Measurements from ENCODE around the gene SPCS3. TPM values are rescaled to one million over a fixed set of nuclear protein-coding genes. Genes with fewer than 3 reads are reported as not detected.
A peak's percentile ranks its signal among the peaks of the same experiment; 100 is the strongest.

SPCS3 gene
- total RNA-seq, 2 donors from 2014 or later = 79.1 to 87.2 TPM

- Histone ChIP-seq H3K36me3 (replicated peaks in 1 of 2; ENCODE audit: insufficient read depth in 1 of 2, low read depth in 2 of 2) (no peaks in the 10 kb centered on the region), H3K27me3 (no peaks in the 10 kb centered on the region), H3K4me3 (peak overlapping the region in 1 of 2 donors; percentile 83), H3K4me1 (peaks cover 5% of the 10 kb centered on the region), H3K9me3 (no peaks in the 10 kb centered on the region), H3K27ac (peak overlapping the region; percentile 84 to 100 (median 97))
- DNase-seq = no peak
- intact Hi-C loops (cut with DNase I) = loop anchor here (10.0 kb wide), 1 partner anchor 114 kb away; no protein-coding TSS in a partner anchor
- TF ChIP-seq POLR2A (IDR thresholded peaks at IDR 0.05) (no peak), CTCF (IDR thresholded peaks at IDR 0.05) (no peak)
- peak; percentile 5 for ATAC-seq
- 1 to 2% methylated on average over 13 of the region's 13 CpGs for WGBS, 2 donors
Observed at GRCh38 chr4:176319151-176319703, 539 bp upstream of the SPCS3 start.

DNA sequence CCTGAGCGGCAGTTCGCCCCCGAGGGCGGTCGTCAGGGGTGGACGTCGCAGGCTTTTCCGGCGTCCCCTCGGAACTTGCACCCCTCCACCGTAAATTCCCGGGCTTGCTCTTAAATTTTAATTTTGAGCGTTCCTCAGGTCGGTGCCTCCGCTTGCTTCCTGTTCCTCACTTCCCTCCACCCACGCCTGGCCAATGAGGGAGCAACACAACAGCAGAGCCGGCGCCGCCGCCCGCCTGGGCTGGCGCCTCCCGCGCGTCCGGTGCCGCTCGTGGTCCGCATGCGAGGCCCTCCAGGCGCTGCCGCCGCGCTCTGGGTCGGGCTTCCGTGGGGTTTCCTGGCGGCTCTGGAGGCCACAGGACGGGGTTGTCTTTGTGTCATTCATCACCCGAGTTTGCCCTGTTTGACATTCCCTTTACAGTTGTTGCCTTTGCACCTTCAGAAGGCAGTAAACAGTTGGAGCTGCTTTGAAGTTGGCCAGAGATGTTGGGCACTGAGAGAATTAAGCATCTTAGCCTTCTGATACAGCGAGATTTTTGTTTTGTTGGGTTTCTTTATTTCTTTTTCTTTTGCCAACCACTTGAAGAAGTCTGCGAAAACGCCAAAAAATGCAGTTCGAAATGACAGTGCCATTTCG, 692 bp downstream of the SPCS3 start:
- intact Hi-C loops (cut with DNase I) = no loop called here
- TF ChIP-seq POLR2A (IDR thresholded peaks at IDR 0.05) = peak; percentile 67 to 75 (median 75)
- no peak for TF ChIP-seq CTCF (IDR thresholded peaks at IDR 0.05)
- H3K4me1 ChIP-seq = peaks cover 18% of the 10 kb centered on the region
- H3K27me3 ChIP-seq = no peaks in the 10 kb centered on the region
- H3K9me3 ChIP-seq = no peaks in the 10 kb centered on the region
- peak overlapping the region; percentile 84 to 100 (median 97) for H3K27ac ChIP-seq
- ATAC-seq (peak; percentile 89), DNase-seq (peak; percentile 91 to 93 (median 92))
- 0 to 1% methylated on average over 31 to 44 of the region's 44 CpGs for WGBS, 2 donors
- H3K4me3 ChIP-seq = peak overlapping the region; percentile 83
- no peaks in the 10 kb centered on the region for H3K36me3 ChIP-seq (replicated peaks in 1 of 2; ENCODE audit: insufficient read depth in 1 of 2, low read depth in 2 of 2)

DNA sequence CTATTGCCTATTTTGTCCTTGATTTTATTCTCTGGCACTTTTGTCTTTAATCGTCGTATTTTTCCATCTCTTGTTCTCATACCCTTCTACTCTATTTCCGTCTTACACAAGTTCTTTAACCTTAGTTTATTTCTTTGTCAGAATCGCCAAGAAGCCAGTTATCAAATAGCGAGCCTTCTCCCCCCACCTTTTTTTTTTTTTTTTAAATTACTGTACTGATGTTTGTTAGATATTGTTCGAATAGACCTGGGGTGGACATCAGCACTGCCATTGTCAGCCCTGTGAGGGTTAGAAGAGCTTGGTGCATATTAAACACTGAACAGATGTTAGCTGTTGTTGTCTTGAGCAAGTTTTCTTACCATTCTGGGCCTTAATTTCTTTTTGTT, 1.2 kb downstream of the SPCS3 start:
- 0 to 1% methylated on average over 6 of the region's 6 CpGs for WGBS, 2 donors
- H3K4me1 ChIP-seq = peaks cover 20% of the 10 kb centered on the region
- peak overlapping the region; percentile 83 for H3K4me3 ChIP-seq
- TF ChIP-seq CTCF (IDR thresholded peaks at IDR 0.05) (no peak), POLR2A (IDR thresholded peaks at IDR 0.05) (no peak)
- ATAC-seq (no peak), DNase-seq (no peak)
- H3K27me3 ChIP-seq = no peaks in the 10 kb centered on the region
- intact Hi-C loops (cut with DNase I) = no loop called here
- H3K9me3 ChIP-seq = no peaks in the 10 kb centered on the region
- H3K27ac ChIP-seq = peak overlapping the region; percentile 84 to 100 (median 97)
- H3K36me3 ChIP-seq (replicated peaks in 1 of 2; ENCODE audit: insufficient read depth in 1 of 2, low read depth in 2 of 2) = no peaks in the 10 kb centered on the region

DNA sequence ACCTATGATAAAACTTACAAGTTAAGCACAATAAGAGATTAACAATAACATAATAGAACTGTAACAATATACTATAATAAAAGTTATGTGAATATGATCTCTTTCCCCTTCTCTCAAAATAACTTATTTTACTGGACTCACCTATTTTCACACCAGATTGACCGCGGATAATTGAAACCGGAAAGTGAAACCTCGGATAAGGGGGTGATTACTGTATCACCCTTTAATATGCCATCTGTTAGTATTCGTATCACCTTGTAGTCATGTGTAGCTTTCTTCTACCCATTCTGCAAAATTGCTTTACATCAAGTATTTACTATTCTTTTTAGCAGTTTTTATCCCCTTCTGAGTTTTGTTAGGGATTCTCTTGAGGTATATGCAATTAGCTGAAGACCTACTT, 1.8 kb downstream of the SPCS3 start:
- intact Hi-C loops (cut with DNase I) = no loop called here
- no peak for ATAC-seq
- H3K36me3 ChIP-seq (replicated peaks in 1 of 2; ENCODE audit: insufficient read depth in 1 of 2, low read depth in 2 of 2) = no peaks in the 10 kb centered on the region
- H3K27ac ChIP-seq = peak overlapping the region in 3 of 4 donors; percentile 84 to 100 (median 99)
- TF ChIP-seq POLR2A (IDR thresholded peaks at IDR 0.05) = no peak
- no peak for TF ChIP-seq CTCF (IDR thresholded peaks at IDR 0.05)
- peak overlapping the region; percentile 6 to 83 for H3K4me3 ChIP-seq
- H3K4me1 ChIP-seq = peaks cover 21% of the 10 kb centered on the region
- no peaks in the 10 kb centered on the region for H3K9me3 ChIP-seq
- DNase-seq = no peak
- WGBS, 2 donors = 20 to 32% methylated on average over 5 of the region's 5 CpGs
- no peaks in the 10 kb centered on the region for H3K27me3 ChIP-seq
